ENCODE measurements around the gene HNRNPA1. TPM values are rescaled to one million over a fixed set of nuclear protein-coding genes. Genes with fewer than 3 reads are reported as not detected.
A peak's percentile ranks its signal among the peaks of the same experiment; 100 is the strongest.

HNRNPA1 gene
- total and polyA plus RNA-seq, 9 of the 15 experiments (the other 6 are each of a cell fraction or from before 2014, with no cell fraction given), result 1,166 to 2,703 (median 1,815) TPM

DNA sequence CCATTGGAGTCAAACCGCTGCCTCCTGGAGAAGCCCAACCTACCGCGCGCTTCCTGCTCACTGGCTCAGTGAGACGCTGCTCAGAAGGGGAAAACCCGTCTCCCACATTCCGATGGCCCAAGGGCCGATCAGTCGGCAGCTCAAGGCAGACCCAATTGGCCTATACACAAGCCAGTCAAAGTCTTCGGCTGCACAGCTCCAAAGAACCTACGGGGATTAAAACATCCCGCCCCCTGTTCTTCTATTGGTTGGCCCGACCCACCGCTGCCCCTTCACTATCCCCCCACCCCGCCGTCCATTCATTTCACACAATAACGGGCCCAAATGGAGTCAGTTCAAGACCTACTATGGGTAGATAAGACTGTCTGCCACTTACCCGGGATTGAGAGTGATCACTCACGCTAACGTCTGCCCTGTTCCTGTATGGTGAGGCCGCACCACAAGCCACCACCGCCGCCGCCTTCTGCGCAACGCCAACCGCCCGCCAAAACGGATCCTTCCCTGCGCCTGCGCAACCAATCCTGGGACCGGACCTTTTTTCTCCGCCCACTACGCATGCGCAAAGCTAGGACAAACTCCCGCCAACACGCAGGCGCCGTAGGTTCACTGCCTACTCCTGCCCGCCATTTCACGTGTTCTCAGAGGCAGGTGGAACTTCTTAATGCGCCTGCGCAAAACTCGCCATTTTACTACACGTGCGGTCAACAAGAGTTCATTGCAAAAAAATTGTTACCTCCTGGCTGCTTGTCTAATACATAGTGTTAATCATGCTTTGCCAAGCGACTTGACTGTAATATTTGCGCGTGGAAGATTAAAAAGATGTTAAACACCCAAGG is 676 bp upstream of the HNRNPA1 start, which contains the start of gene CBX5 (continued):
- TF ChIP-seq, protein P1, sequence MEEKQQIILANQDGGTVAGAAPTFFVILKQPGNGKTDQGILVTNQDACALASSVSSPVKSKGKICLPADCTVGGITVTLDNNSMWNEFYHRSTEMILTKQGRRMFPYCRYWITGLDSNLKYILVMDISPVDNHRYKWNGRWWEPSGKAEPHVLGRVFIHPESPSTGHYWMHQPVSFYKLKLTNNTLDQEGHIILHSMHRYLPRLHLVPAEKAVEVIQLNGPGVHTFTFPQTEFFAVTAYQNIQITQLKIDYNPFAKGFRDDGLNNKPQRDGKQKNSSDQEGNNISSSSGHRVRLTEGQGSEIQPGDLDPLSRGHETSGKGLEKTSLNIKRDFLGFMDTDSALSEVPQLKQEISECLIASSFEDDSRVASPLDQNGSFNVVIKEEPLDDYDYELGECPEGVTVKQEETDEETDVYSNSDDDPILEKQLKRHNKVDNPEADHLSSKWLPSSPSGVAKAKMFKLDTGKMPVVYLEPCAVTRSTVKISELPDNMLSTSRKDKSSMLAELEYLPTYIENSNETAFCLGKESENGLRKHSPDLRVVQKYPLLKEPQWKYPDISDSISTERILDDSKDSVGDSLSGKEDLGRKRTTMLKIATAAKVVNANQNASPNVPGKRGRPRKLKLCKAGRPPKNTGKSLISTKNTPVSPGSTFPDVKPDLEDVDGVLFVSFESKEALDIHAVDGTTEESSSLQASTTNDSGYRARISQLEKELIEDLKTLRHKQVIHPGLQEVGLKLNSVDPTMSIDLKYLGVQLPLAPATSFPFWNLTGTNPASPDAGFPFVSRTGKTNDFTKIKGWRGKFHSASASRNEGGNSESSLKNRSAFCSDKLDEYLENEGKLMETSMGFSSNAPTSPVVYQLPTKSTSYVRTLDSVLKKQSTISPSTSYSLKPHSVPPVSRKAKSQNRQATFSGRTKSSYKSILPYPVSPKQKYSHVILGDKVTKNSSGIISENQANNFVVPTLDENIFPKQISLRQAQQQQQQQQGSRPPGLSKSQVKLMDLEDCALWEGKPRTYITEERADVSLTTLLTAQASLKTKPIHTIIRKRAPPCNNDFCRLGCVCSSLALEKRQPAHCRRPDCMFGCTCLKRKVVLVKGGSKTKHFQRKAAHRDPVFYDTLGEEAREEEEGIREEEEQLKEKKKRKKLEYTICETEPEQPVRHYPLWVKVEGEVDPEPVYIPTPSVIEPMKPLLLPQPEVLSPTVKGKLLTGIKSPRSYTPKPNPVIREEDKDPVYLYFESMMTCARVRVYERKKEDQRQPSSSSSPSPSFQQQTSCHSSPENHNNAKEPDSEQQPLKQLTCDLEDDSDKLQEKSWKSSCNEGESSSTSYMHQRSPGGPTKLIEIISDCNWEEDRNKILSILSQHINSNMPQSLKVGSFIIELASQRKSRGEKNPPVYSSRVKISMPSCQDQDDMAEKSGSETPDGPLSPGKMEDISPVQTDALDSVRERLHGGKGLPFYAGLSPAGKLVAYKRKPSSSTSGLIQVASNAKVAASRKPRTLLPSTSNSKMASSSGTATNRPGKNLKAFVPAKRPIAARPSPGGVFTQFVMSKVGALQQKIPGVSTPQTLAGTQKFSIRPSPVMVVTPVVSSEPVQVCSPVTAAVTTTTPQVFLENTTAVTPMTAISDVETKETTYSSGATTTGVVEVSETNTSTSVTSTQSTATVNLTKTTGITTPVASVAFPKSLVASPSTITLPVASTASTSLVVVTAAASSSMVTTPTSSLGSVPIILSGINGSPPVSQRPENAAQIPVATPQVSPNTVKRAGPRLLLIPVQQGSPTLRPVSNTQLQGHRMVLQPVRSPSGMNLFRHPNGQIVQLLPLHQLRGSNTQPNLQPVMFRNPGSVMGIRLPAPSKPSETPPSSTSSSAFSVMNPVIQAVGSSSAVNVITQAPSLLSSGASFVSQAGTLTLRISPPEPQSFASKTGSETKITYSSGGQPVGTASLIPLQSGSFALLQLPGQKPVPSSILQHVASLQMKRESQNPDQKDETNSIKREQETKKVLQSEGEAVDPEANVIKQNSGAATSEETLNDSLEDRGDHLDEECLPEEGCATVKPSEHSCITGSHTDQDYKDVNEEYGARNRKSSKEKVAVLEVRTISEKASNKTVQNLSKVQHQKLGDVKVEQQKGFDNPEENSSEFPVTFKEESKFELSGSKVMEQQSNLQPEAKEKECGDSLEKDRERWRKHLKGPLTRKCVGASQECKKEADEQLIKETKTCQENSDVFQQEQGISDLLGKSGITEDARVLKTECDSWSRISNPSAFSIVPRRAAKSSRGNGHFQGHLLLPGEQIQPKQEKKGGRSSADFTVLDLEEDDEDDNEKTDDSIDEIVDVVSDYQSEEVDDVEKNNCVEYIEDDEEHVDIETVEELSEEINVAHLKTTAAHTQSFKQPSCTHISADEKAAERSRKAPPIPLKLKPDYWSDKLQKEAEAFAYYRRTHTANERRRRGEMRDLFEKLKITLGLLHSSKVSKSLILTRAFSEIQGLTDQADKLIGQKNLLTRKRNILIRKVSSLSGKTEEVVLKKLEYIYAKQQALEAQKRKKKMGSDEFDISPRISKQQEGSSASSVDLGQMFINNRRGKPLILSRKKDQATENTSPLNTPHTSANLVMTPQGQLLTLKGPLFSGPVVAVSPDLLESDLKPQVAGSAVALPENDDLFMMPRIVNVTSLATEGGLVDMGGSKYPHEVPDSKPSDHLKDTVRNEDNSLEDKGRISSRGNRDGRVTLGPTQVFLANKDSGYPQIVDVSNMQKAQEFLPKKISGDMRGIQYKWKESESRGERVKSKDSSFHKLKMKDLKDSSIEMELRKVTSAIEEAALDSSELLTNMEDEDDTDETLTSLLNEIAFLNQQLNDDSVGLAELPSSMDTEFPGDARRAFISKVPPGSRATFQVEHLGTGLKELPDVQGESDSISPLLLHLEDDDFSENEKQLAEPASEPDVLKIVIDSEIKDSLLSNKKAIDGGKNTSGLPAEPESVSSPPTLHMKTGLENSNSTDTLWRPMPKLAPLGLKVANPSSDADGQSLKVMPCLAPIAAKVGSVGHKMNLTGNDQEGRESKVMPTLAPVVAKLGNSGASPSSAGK (IDR thresholded peaks at IDR 0.05), result peak; percentile 92
- TF ChIP-seq GABPB1 (CRISPR knock-in tag; IDR thresholded peaks at IDR 0.05) (peak; percentile 67), ZNF778 (CRISPR knock-in tag; IDR thresholded peaks at IDR 0.05) (no peak), BACH1 (tag; IDR thresholded peaks at IDR 0.05) (no peak; the same call in 1 of the 2 replicates), ZNF695 (CRISPR knock-in tag; IDR thresholded peaks at IDR 0.05) (no peak), KDM2B (CRISPR knock-in tag; IDR thresholded peaks at IDR 0.05) (no peak), ELF1 (tag; IDR thresholded peaks at IDR 0.05) (peak; percentile 36; the same call in 1 of the 2 replicates), ZNF224 (CRISPR knock-in tag; IDR thresholded peaks at IDR 0.05) (peak; percentile 27; the same call in 1 of the 2 replicates), YBX1 (IDR thresholded peaks at IDR 0.05) (no peak), DPF2 (IDR thresholded peaks at IDR 0.05) (peak; percentile 49), ARID1B (IDR thresholded peaks at IDR 0.05) (peak; percentile 42; the same call in 1 of the 2 replicates), HDAC3 (IDR thresholded peaks at IDR 0.05; ENCODE audit: borderline replicate concordance, partially characterized antibody) (no peak), NFIX (CRISPR knock-in tag; IDR thresholded peaks at IDR 0.05; ENCODE audit: low read depth) (no peak), CHD4 (IDR thresholded peaks at IDR 0.05; ENCODE audit: insufficient read depth, insufficient replicate concordance, low read depth, low read length, poor library complexity, severe bottlenecking) (no peak), CREB1 (IDR thresholded peaks at IDR 0.05) (peak; percentile 19), CREB1 (CRISPR knock-in tag; IDR thresholded peaks at IDR 0.05) (no peak)
- TF ChIP-seq, protein P2, sequence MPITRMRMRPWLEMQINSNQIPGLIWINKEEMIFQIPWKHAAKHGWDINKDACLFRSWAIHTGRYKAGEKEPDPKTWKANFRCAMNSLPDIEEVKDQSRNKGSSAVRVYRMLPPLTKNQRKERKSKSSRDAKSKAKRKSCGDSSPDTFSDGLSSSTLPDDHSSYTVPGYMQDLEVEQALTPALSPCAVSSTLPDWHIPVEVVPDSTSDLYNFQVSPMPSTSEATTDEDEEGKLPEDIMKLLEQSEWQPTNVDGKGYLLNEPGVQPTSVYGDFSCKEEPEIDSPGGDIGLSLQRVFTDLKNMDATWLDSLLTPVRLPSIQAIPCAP (CRISPR knock-in tag; IDR thresholded peaks at IDR 0.05; ENCODE audit: borderline replicate concordance), result no peak

All from K562 (cell line).